K562 treated with DMSO at 1 percent for 12 hours (cell line): Measurements from ENCODE around the gene CCNL1. TPM values are rescaled to one million over a fixed set of nuclear protein-coding genes. Genes with fewer than 3 reads are reported as not detected.

Source experiments
- total RNA-seq: library from RNA; unstranded; fragments of 300-600 nt; gene quantifications from 2 replicates; pipeline ENCODE4 v1.2.3, GENCODE V29; 2022; ENCODE audit not compliant: insufficient read depth

The CCNL1 gene
- total RNA-seq: 23.3 and 108 TPM in 2 replicates

GRCh38 chr3:157159762-157160657 is at the start of gene CCNL1:
Gene CCNL1 (minus strand): TSS chr3:157160147. CDS start chr3:157160094, 53 bp downstream.

